GM19397 (cell line): ENCODE measurements around the gene SNTA1.
"Not testable (repeated sequence)": the region's sequence is repeated elsewhere in the genome, so short reads cannot be mapped to it uniquely, and the experiment has no call there.

Experiments
- ATAC-seq: cut with Tn5 transposase; IDR thresholded peaks from one replicate; pipeline ENCODE4 v1.9.1; 2021; ENCODE audit warnings: mild to moderate bottlenecking, moderate library complexity; ENCODE audit not compliant: unreplicated experiment

SNTA1 gene

GRCh38 chr20:33466303-33466646, 22.7 kb upstream of the SNTA1 start:
- no peak for ATAC-seq

GRCh38 chr20:33465481-33466302, 22.1 kb upstream of the SNTA1 start:
- ATAC-seq: no peak

GRCh38 chr20:33464759-33465158, 21.2 kb upstream of the SNTA1 start:
- ATAC-seq: not testable (repeated sequence)

GRCh38 chr20:33463332-33464101, 20.0 kb upstream of the SNTA1 start:
- no peak for ATAC-seq

GRCh38 chr20:33460711-33461110, 17.1 kb upstream of the SNTA1 start:
- no peak for ATAC-seq

- no peak for ATAC-seq
These were observed 16.0 kb upstream of the SNTA1 start for GRCh38 chr20:33459599-33459998.

GRCh38 chr20:33456916-33457642, 13.5 kb upstream of the SNTA1 start:
- ATAC-seq: not testable (repeated sequence)

GRCh38 chr20:33450867-33451266, 7.3 kb upstream of the SNTA1 start:
- ATAC-seq: no peak

- ATAC-seq: no peak
These were observed 2.5 kb upstream of the SNTA1 start for GRCh38 chr20:33445881-33446625.

- no peak for ATAC-seq
These were observed 1.4 kb upstream of the SNTA1 start for GRCh38 chr20:33444797-33445560.

- ATAC-seq: peak; percentile 2
These were observed 504 bp downstream of the SNTA1 start for GRCh38 chr20:33443006-33443511.

GRCh38 chr20:33442136-33443005, 1.2 kb downstream of the SNTA1 start:
- no peak for ATAC-seq

- ATAC-seq: no peak
These were observed 2.2 kb downstream of the SNTA1 start for GRCh38 chr20:33441142-33441955.

GRCh38 chr20:33440562-33440961, 3.0 kb downstream of the SNTA1 start:
- not testable (repeated sequence) for ATAC-seq

GRCh38 chr20:33438481-33438880, 5.1 kb downstream of the SNTA1 start:
- no peak for ATAC-seq

GRCh38 chr20:33437141-33437911, 6.2 kb downstream of the SNTA1 start:
- ATAC-seq: no peak

GRCh38 chr20:33434434-33434833, 9.1 kb downstream of the SNTA1 start:
- ATAC-seq: no peak
